Thyroid gland (tissue), 4 donors: ENCODE measurements around the gene WDR45. TPM values are rescaled to one million over a fixed set of nuclear protein-coding genes. Genes with fewer than 3 reads are reported as not detected.

Experiments
- DNase-seq, 2 donors: peaks; one replicate each; pipeline ENCODE4 v3.0.0-alpha.2; 2019
- H3K27ac ChIP-seq, 3 donors: fragments of 200-600 bp; sonication (generic); 1 replicate in 2 of 3; 2 replicates in 1 of 3; pipeline ENCODE4 v1.5.1; 2016 to 2019; ENCODE audit warnings: mild to moderate bottlenecking in 1 of 3, moderate library complexity in 1 of 3
- H3K27me3 ChIP-seq: fragments of 200-600 bp; sonication (generic); one replicate; pipeline ENCODE4 v1.5.1; 2019
- H3K36me3 ChIP-seq, 2 donors: fragments of 200-600 bp; sonication (generic); one replicate each; pipeline ENCODE4 v1.5.1; 2016 to 2019
- H3K4me1 ChIP-seq, 2 donors: fragments of 200-600 bp; sonication (generic); one replicate each; pipeline ENCODE4 v1.5.1; 2017 to 2019
- H3K4me3 ChIP-seq, 3 donors: fragments of 200-600 bp; sonication (generic); replicated peaks in 1 of 3; 1 replicate in 2 of 3; 2 replicates in 1 of 3; pipeline ENCODE4 v1.5.1; 2016; ENCODE audit warnings: mild to moderate bottlenecking in 1 of 3
- H3K9me3 ChIP-seq: fragments of 200-600 bp; sonication (generic); one replicate; pipeline ENCODE4 v1.5.1; 2017
- CTCF ChIP-seq, 6 experiments: fragments of 200-600 bp in 3 of 6; fragments of 450-650 bp in 3 of 6; sonication (generic) in 3 of 6; IDR thresholded peaks; one replicate each; pipeline ENCODE4 v1.5.1; 2016 to 2019; ENCODE audit warnings: antibody characterized with exemption in 6 of 6, mild to moderate bottlenecking in 2 of 6, inconsistent platforms in 1 of 6, moderate library complexity in 1 of 6
- POLR2A ChIP-seq, 2 donors: fragments of 450-650 bp; IDR thresholded peaks; one replicate each; pipeline ENCODE4 v1.6.1; 2017; ENCODE audit warnings: antibody characterized with exemption in 2 of 2, mild to moderate bottlenecking in 2 of 2, moderate library complexity in 1 of 2
- WGBS, 2 donors: methylation state at CpG; one replicate each; pipeline ENCODE4 v1.1.5; 2017; 5-methylcytosine and 5-hydroxymethylcytosine counted together
- intact Hi-C: fragments of 100-400 bp; cut with DNase I; formaldehyde crosslinking; loops from one replicate; pipeline ENCODE4 v1.15.1; 2023
- total RNA-seq, 4 donors: library from RNA; depleted of rRNA; stranded (reverse); fragments of >200 nt; gene quantifications; one replicate each; pipeline ENCODE4 v1.2.3, GENCODE V29; 2016

Gene WDR45
- total RNA-seq, 4 donors from 2014 or later, result 99.8 to 184 (median 106) TPM

- H3K4me3 ChIP-seq, result no peak overlapping the region
- 45 to 80% methylated on average over 1 to 7 of the region's 7 CpGs for WGBS, 2 donors
- peaks cover 0 to 2% of the 10 kb centered on the region in 2 donors for H3K36me3 ChIP-seq
- H3K4me1 ChIP-seq, result no peaks in the 10 kb centered on the region
- H3K9me3 ChIP-seq, result no peaks in the 10 kb centered on the region
- peak in 3 of 6 experiments; percentile 19 to 34 (median 34) for TF ChIP-seq CTCF (IDR thresholded peaks at IDR 0.05)
- no peak for TF ChIP-seq POLR2A (IDR thresholded peaks at IDR 0.05)
- H3K27me3 ChIP-seq, result no peaks in the 10 kb centered on the region
- intact Hi-C loops, result no loop called here
- peak; percentile 18 to 42 for DNase-seq
- H3K27ac ChIP-seq, result no peak overlapping the region
These were observed 27.2 kb upstream of the WDR45 start for GRCh38 chrX:49106930-49107329.

GRCh38 chrX:49106296-49106695, 26.6 kb upstream of the WDR45 start:
- Histone ChIP-seq H3K27ac (no peak overlapping the region), H3K4me1 (no peaks in the 10 kb centered on the region), H3K9me3 (no peaks in the 10 kb centered on the region), H3K4me3 (no peak overlapping the region), H3K27me3 (no peaks in the 10 kb centered on the region), H3K36me3 (no peaks in the 10 kb centered on the region)
- TF ChIP-seq CTCF (IDR thresholded peaks at IDR 0.05) (no peak), POLR2A (IDR thresholded peaks at IDR 0.05) (no peak)
- no peak for DNase-seq
- intact Hi-C loops, result no loop called here
- WGBS, 2 donors, result 100% methylated on average over 2 to 3 of the region's 4 CpGs

DNA sequence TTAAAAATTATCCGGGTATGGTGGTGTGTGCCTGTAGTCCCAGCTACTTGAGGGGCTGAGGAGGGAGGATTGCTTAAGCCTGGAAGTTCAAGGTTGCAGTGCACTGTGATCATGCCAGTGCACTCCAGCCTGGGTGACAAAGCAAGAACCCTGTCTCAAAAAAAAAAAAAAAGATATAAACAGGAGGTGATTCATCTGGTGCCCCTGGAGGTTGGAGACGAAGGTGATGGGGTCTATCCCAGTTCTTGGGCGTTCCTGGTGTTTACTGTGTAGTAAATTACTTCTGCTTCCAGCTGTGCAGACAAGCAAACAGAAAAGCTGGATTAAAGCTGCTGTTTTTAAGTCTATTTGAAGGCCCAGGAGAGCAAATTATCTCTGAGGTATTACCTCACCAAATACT, 23.9 kb upstream of the WDR45 start:
- no peak for TF ChIP-seq CTCF (IDR thresholded peaks at IDR 0.05)
- TF ChIP-seq POLR2A (IDR thresholded peaks at IDR 0.05), result no peak
- no peaks in the 10 kb centered on the region for H3K27me3 ChIP-seq
- no peak overlapping the region for H3K27ac ChIP-seq
- H3K36me3 ChIP-seq, result no peaks in the 10 kb centered on the region
- 76 to 83% methylated on average over 3 of the region's 3 CpGs for WGBS, 2 donors
- DNase-seq, result no peak
- H3K4me3 ChIP-seq, result no peak overlapping the region
- H3K9me3 ChIP-seq, result no peaks in the 10 kb centered on the region
- no peaks in the 10 kb centered on the region for H3K4me1 ChIP-seq
- intact Hi-C loops, result no loop called here

DNA sequence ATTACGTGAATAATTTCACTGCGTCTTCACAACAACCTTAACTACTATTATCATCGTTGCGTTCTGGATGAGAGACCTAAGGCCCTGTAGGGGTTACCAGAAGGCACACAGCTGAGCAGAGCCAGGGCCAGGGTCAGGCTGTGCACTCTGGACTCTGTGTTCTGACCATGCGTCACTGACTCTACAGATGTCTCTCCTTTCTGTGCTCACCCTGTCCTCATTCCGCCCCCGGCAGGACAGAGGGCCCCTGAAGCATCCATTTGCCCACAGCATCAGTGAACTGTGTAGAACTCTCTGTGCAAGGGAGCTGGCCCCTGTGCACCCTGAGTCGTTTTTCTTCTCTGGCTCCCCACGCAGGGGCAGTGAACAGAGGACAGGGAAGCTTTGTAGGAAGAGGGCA, 22.5 kb upstream of the WDR45 start:
- intact Hi-C loops, result no loop called here
- TF ChIP-seq POLR2A (IDR thresholded peaks at IDR 0.05), result no peak
- TF ChIP-seq CTCF (IDR thresholded peaks at IDR 0.05), result no peak
- no peak overlapping the region for H3K27ac ChIP-seq

GRCh38 chrX:49101629-49101984, 21.9 kb upstream of the WDR45 start:
- Histone ChIP-seq H3K9me3 (no peaks in the 10 kb centered on the region), H3K4me3 (peak overlapping the region in 1 of 3 donors; percentile 38), H3K27ac (peak overlapping the region in 1 of 3 donors; percentile 40), H3K4me1 (no peaks in the 10 kb centered on the region), H3K36me3 (no peaks in the 10 kb centered on the region), H3K27me3 (no peaks in the 10 kb centered on the region)
- 0% methylated on average over 4 of the region's 9 CpGs; no CpG with 5 or more reads in 1 of the 2 donors for WGBS, 2 donors
- intact Hi-C loops, result no loop called here
- TF ChIP-seq POLR2A (IDR thresholded peaks at IDR 0.05), result no peak
- no peak for TF ChIP-seq CTCF (IDR thresholded peaks at IDR 0.05)
- no peak for DNase-seq

More for the DNA sequence above, 22.5 kb upstream of the WDR45 start:
- no peak for DNase-seq
- H3K36me3 ChIP-seq, result no peaks in the 10 kb centered on the region
- 81 to 86% methylated on average over 8 of the region's 9 CpGs for WGBS, 2 donors
- H3K9me3 ChIP-seq, result no peaks in the 10 kb centered on the region
- H3K27me3 ChIP-seq, result no peaks in the 10 kb centered on the region
- H3K4me3 ChIP-seq, result no peak overlapping the region
- H3K4me1 ChIP-seq, result no peaks in the 10 kb centered on the region
